Naive thymus-derived CD8-positive, alpha-beta T cell (primary cell): ENCODE results near the gene LIPN. TPM values are rescaled to one million over a fixed set of nuclear protein-coding genes. Genes with fewer than 3 reads are reported as not detected.

ENCODE experiments used
- ATAC-seq, 2 donors: fragments of 150-1000 bp; cut with Tn5 transposase in 1 of 2; sonication (Bioruptor Pico), chemical (Tn5 transposase) in 1 of 2; 1 replicate in 1 of 2; 2 replicates in 1 of 2; pipeline ENCODE4 v1.10.0; 2021; ENCODE audit warnings: mild to moderate bottlenecking in 2 of 2, moderate library complexity in 2 of 2
- POLR2A ChIA-PET: fragments of 350-600 bp; sonication (Branson Sonifier 250); formaldehyde crosslinking; loops from one replicate; lab custom pipeline; 2021; ENCODE audit warnings: antibody characterized with exemption; lab: Charles Lee
- DNase-seq, 10 donors: peaks; one replicate each; pipeline versions ENCODE4 v3.0.0 to v3.0.0-alpha.2; 2020 to 2022
- H3K27ac Mint-ChIP-seq, 10 donors: one replicate each; pipeline ENCODE4 v1.8.0; 2020 to 2022; ENCODE audit warnings: mild to moderate bottlenecking in 10 of 10, mixed read lengths in 10 of 10, moderate library complexity in 4 of 10, inconsistent platforms in 1 of 10
- H3K27me3 Mint-ChIP-seq, 5 donors: one replicate each; pipeline ENCODE4 v1.8.0; 2021 to 2022; ENCODE audit warnings: mixed read lengths in 5 of 5
- H3K36me3 Mint-ChIP-seq, 3 donors: one replicate each; pipeline ENCODE4 v1.8.0; 2020 to 2022; ENCODE audit warnings: mixed read lengths in 3 of 3, mild to moderate bottlenecking in 2 of 3, inconsistent platforms in 1 of 3
- H3K4me1 Mint-ChIP-seq, 4 donors: one replicate each; pipeline ENCODE4 v1.8.0; 2021 to 2022; ENCODE audit warnings: mixed read lengths in 4 of 4
- H3K4me3 Mint-ChIP-seq, 10 donors: one replicate each; pipeline ENCODE4 v1.8.0; 2020 to 2022; ENCODE audit warnings: mild to moderate bottlenecking in 10 of 10, mixed read lengths in 10 of 10, moderate library complexity in 6 of 10, inconsistent platforms in 1 of 10
- H3K9me3 Mint-ChIP-seq, 9 donors: one replicate each; pipeline ENCODE4 v1.8.0; 2020 to 2022; ENCODE audit warnings: mixed read lengths in 9 of 9, mild to moderate bottlenecking in 3 of 9, inconsistent platforms in 1 of 9, moderate library complexity in 1 of 9
- polyA plus RNA-seq, 3 donors: library from polyadenylated mRNA; unstranded; fragments of 300-500 nt; fragmentation: Illumina TruSeq; gene quantifications; one replicate each; pipeline ENCODE4 v1.2.3, GENCODE V29; 2021
- total RNA-seq, 8 experiments: library from RNA in 2 of 8; stranded (reverse) in 2 of 8; gene quantifications; one replicate each; pipeline ENCODE4 v1.2.3 and lab custom pipeline; 2021 to 2026

LIPN gene
- total and polyA plus RNA-seq, 5 experiments from 2014 or later: not detected

DNA sequence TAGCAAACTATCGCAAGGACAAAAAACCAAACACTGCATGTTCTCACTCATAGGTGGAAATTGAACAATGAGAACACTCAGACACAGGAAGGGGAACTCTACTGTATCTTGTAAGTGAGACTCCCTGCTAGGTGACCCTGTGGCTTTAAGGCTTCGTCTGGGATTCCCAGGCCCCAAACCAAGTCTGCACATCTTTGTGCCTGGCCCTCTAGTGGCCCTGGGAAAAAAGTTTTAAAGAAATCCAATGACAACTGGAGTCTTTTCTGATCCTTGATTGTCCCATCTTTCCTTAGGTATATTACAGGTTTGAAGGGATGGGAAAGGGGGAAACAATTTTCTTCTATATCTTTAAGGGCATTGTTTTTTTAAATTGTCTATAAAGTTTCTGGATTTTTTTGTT is 32.1 kb downstream of the LIPN start:
- Mint-ChIP-seq H3K4me3 (no peak overlapping the region), H3K27me3 (no peaks in the 10 kb centered on the region), H3K9me3 (no peaks in the 10 kb centered on the region), H3K4me1 (peaks cover 0 to 23% (median 8%) of the 10 kb centered on the region in 4 donors), H3K36me3 (no peaks in the 10 kb centered on the region), H3K27ac (no peak overlapping the region)
- DNase-seq: peak in 1 of 10 donors; percentile 1
- POLR2A ChIA-PET: no interaction called here
- ATAC-seq: no peak

DNA sequence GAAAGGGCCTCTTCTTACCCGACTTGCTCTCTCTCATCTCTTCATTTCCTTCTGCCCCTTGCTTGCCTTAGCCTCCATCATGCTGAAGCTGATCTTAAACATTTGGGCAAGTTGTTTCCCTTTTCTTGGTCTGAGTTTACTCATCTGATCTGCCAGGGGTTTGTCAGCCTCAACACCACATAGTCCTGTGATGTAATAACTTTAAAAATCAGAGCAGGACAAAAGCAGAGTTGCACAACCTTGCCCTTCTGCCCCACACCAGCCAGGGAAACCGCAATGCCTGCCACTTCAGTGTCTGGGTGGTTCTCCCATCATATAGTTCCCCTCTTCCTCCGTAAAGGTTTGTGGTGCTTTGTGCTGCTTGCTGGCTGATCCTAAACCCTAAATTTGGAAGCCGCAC is 32.8 kb downstream of the LIPN start:
- Mint-ChIP-seq H3K27ac (no peak overlapping the region), H3K4me1 (peaks cover 0 to 23% (median 8%) of the 10 kb centered on the region in 4 donors), H3K4me3 (peak overlapping the region in 1 of 10 donors; percentile 5), H3K27me3 (no peaks in the 10 kb centered on the region), H3K9me3 (no peaks in the 10 kb centered on the region), H3K36me3 (no peaks in the 10 kb centered on the region)
- POLR2A ChIA-PET: no interaction called here
- DNase-seq (peak in 1 of 10 donors; percentile 5), ATAC-seq (no peak)

DNA sequence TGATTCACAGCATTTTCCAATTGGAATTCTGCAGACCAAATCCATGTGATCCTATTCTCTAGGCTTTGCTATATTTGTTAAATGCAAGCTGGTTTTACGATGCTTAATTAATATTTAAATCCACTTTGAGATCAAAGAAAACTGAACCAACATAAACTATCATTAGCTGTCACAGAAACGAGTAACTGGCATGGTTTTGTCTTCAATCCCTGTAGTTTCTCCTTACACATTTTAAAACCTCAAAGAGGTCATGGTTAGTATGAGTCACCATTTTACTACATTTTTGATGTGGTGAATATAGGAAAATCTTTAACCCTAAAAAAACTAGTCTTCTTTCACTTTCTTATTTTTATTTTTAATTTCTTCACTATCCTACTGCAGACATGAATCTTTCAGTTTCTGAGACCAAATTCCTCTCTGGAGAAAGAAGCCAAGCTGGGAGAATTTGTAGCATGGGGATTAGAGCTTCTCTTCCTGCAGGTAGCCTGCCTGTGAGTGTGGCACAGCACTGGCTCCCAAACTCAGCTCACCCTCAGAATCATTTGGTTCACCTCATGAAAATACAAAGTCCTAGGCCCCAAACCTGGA is 34.0 kb downstream of the LIPN start:
- no peak overlapping the region for H3K4me3 Mint-ChIP-seq
- H3K27ac Mint-ChIP-seq: no peak overlapping the region
- H3K4me1 Mint-ChIP-seq: peaks cover 0 to 23% (median 8%) of the 10 kb centered on the region in 4 donors
- H3K27me3 Mint-ChIP-seq: no peaks in the 10 kb centered on the region
- no peaks in the 10 kb centered on the region for H3K36me3 Mint-ChIP-seq
- POLR2A ChIA-PET: no interaction called here
- no peaks in the 10 kb centered on the region for H3K9me3 Mint-ChIP-seq
- ATAC-seq (peak in 1 of 2 donors; percentile 57), DNase-seq (peak in 1 of 10 donors; percentile 15)

DNA sequence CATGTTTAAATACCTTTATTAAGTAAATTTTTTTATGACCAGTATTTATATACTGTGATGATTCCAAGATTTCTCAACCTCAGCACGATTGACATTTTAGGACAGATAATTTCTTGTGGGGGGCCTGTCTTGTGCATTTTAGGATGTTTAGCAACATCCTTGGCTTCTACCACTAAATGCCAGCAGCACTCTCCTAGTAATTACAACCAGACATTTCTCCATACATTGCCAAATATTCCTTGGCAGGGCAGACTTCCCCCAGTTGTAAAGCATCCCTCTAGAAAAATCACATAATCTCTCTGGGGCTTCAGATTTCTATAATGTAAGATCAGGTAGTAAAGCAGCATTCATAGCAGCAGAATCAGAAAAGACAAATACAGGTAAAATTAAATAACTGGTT is 34.9 kb downstream of the LIPN start:
- no peak overlapping the region for H3K4me3 Mint-ChIP-seq
- no peaks in the 10 kb centered on the region for H3K9me3 Mint-ChIP-seq
- H3K4me1 Mint-ChIP-seq: peaks cover 0 to 23% (median 8%) of the 10 kb centered on the region in 4 donors
- H3K27ac Mint-ChIP-seq: no peak overlapping the region
- ATAC-seq (no peak), DNase-seq (no peak)
- POLR2A ChIA-PET: no interaction called here
- no peaks in the 10 kb centered on the region for H3K27me3 Mint-ChIP-seq
- no peaks in the 10 kb centered on the region for H3K36me3 Mint-ChIP-seq

DNA sequence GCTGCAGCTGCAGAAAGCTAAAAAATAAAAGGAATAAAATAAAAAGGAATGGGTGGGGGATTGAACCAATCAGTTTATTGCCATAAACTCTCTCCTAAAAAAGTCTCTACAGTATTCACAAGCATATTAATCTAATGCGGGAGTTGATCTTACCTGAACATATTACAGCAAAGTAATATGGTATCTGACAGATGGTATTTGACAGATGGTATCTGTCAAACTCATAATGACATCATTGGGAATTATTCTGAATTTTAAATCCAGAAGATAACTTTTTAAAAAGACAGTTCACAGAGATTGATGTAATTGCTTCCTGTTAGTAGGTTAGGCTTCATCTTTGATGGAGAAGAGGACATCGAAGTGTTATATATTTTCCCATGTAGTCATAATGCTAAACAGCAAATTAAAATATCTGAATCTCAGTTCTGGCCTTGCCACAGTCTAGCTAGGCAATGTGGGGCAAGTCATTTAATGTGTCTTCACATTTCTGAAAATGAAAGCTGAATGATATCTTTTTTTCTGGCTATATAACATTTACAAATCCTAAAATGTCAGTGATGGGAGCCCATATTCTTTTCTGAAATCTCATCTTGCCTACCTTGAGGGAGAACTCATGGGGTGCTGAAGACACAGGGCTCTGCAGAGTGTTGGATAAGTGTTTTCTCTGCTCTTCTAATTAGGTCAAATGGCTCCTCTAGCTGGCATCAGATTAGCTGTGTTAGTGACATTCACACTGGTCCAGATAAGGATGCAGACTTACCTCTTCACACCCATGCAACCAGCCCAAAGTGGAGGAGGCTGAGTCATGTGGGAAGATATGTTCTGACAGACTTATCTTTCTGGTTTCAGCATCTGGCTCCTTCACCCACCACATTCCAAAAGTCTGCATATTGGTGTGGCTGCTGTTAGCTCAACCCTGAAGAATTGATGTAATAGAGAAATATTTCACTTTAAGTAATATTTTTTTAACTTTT is 40.6 kb downstream of the LIPN start:
- DNase-seq (no peak), ATAC-seq (no peak)

DNA sequence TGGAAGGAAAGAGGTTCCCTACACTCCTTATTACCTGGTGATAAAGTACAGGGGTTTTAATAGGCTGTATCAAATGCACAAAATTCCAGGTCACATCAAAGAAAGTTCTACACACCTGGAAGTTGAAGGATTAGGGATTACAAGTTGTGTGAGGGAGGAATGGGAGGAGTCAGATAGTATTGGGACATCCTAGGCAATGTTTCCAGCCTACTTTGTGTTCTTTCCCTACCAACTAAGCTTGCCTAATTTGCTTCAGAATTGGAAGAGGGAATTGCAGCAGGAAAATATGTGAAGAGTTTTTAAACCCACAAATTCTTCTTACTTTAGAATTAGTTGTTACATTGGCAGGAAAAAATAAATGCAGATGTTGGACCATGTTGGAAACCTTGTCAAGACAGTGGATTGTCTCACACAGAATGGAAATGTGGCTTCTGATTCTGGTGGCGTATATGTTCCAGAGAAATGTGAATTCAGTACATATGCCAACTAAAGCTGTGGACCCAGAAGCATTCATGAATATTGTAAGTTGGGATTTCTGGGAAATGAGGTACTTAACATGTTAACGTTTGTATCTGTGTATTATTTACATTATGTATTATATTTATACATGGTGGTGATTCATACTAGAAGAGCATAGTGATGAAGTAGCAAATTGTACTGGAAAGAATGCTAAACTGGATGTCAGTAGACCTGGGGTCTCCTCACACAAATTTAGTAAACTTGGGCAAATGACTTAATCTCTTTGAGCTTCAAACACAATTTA is 42.9 kb downstream of the LIPN start, which contains the start of gene LIPM:
Gene LIPM, plus strand, starts transcription at position 208 of the 763 bp plus-strand sequence. Its CDS starts 167 bp downstream, at position 375.
- no peak for DNase-seq
- peaks cover 0 to 4% (median 0%) of the 10 kb centered on the region in 5 donors for H3K27me3 Mint-ChIP-seq
- ATAC-seq: no peak
- no peaks in the 10 kb centered on the region for H3K4me1 Mint-ChIP-seq
- no peak within 1 kb of the TSS for H3K27ac Mint-ChIP-seq
- no peaks in the 10 kb centered on the region for H3K9me3 Mint-ChIP-seq
- POLR2A ChIA-PET: no interaction called here
- H3K36me3 Mint-ChIP-seq: no peaks in the 10 kb centered on the region
- no peak within 1 kb of the TSS for H3K4me3 Mint-ChIP-seq

More for the DNA sequence above, 40.6 kb downstream of the LIPN start:
- no peak overlapping the region for H3K27ac Mint-ChIP-seq
- no peaks in the 10 kb centered on the region for H3K9me3 Mint-ChIP-seq
- H3K27me3 Mint-ChIP-seq: peaks cover 0 to 4% (median 0%) of the 10 kb centered on the region in 5 donors
- no peak overlapping the region for H3K4me3 Mint-ChIP-seq
- H3K36me3 Mint-ChIP-seq: no peaks in the 10 kb centered on the region
- H3K4me1 Mint-ChIP-seq: no peaks in the 10 kb centered on the region
- POLR2A ChIA-PET: no interaction called here

DNA sequence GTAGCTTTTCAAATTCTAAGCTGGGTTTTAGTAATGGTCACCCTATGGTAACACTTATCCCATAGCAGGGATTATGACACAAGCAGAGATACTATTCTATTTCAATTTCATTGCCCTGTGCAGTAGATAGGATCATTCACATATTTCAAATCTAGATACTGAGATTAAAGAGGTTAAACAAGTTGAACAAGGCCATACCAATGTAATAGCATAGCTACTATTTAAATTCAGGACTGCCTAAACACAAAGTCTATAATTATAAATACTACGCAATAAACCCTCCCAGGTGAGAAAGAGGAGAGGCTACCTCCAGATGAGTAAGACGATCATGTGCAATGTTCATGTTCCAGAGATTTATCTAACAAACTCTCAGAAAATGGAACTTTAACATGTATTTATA is 43.8 kb downstream of the LIPN start:
- no peaks in the 10 kb centered on the region for H3K36me3 Mint-ChIP-seq
- H3K27me3 Mint-ChIP-seq: peaks cover 0 to 4% (median 0%) of the 10 kb centered on the region in 5 donors
- H3K27ac Mint-ChIP-seq: no peak overlapping the region
- DNase-seq: no peak
- no peak overlapping the region for H3K4me3 Mint-ChIP-seq
- no peaks in the 10 kb centered on the region for H3K9me3 Mint-ChIP-seq
- POLR2A ChIA-PET: no interaction called here
- no peak for ATAC-seq
- H3K4me1 Mint-ChIP-seq: no peaks in the 10 kb centered on the region

DNA sequence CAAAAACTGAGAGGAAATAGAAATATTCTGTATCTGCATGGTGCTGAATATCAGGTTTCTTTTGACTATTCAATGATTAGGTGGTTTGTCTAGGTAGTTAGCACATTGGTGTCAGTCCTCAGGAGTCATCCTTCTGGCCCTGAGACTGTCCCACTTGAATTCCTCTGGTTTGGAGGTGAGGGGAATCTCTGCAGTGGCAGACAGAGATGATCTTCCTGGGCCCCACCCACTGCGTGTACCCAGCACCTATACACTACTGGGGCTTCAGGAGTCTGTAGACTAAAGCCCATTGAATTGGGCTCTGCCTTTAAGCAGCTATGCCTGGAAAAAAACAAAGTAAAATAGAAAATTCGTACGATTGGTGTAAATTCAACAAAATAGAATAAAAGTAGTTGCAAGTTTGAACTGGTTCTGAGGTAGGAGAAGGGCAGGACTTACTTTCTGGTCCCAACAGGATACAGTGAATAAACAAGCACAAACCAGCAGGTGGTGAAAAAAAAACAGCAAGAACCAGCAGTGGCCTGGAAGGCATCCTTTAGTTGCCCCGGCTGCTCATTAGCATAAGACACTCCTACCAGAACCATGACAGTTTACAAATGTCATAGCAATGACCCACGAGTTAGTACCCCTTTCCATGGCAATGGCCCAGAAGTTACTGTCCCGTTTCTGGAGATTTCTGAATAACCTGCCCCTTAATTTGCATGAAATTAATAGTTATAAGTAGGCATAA is 44.4 kb downstream of the LIPN start:
- peaks cover 0 to 4% (median 0%) of the 10 kb centered on the region in 5 donors for H3K27me3 Mint-ChIP-seq
- POLR2A ChIA-PET: interaction anchor here (0.7 kb wide), 1 partner anchor 222 kb away, joined by 3 read pairs; no protein-coding TSS in a partner anchor
- DNase-seq (no peak), ATAC-seq (no peak)
- H3K4me1 Mint-ChIP-seq: no peaks in the 10 kb centered on the region
- H3K27ac Mint-ChIP-seq: no peak overlapping the region
- no peaks in the 10 kb centered on the region for H3K9me3 Mint-ChIP-seq
- H3K36me3 Mint-ChIP-seq: no peaks in the 10 kb centered on the region
- H3K4me3 Mint-ChIP-seq: no peak overlapping the region

DNA sequence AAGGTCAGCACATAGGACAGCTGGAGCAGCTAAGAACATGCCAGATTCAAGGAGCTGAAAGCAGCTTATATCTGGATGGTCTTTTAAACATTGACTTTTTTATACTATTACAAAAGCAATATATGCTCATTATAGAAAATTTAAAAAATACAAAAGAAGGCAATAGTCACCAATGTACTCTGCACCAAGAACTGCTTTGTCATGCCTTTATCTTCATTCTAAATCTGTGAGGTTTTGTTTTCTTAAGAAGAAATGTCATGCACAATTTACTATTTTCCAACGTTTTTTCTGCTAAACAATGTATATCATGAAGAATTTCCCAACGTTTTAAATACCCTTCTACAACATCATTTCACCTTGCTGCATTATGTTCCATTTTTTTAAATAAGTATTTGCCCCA is 45.5 kb downstream of the LIPN start:
- Mint-ChIP-seq H3K36me3 (no peaks in the 10 kb centered on the region), H3K9me3 (no peaks in the 10 kb centered on the region), H3K4me3 (no peak overlapping the region), H3K27ac (no peak overlapping the region), H3K4me1 (peaks cover 3 to 5% (median 4%) of the 10 kb centered on the region in 4 donors), H3K27me3 (peaks cover 0 to 4% (median 0%) of the 10 kb centered on the region in 5 donors)
- POLR2A ChIA-PET: no interaction called here
- ATAC-seq: no peak
- no peak for DNase-seq

DNA sequence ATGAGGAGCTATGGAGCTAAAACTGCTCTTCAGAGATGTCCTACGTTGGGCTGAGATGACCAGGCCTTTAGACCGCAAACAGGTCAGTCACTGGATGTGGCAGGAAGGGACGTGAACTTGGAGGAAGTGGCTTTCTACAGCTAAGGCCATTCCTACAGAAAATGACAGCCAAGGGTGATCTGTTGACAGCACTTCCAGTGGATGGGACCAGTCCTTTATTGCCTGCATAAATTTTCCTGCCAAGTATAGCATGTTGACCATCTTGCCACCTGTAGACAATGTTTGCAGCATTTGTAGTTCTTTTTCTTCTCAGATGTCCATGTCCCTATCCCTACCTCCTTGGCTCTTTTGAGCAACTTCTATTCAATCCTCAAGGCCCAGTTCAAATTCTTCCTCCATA is 46.1 kb downstream of the LIPN start:
- POLR2A ChIA-PET: no interaction called here
- no peak for DNase-seq
- Mint-ChIP-seq H3K27ac (no peak overlapping the region), H3K4me3 (no peak overlapping the region), H3K27me3 (peaks cover 0 to 4% (median 0%) of the 10 kb centered on the region in 5 donors), H3K36me3 (no peaks in the 10 kb centered on the region), H3K4me1 (peaks cover 4 to 8% (median 4%) of the 10 kb centered on the region in 4 donors), H3K9me3 (no peaks in the 10 kb centered on the region)
- ATAC-seq: no peak

DNA sequence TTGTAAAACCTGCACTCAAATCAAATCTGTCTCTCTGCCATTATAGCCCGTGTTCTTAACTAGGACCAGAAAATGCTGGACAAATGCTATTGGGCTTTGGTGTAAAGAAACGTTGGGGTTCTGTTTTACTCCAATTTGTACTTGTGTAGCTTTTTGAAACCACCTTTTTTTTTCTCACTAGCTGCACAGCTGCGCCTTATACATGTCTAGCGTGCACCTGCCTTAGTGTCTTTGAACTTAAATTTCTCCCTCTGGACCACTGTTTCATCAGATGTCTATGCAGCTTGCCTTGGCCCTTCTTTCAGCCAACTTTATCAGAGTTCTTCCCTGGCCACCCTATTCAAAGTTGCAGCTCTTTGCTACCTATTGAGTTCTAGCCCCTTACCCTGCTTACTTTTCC is 49.8 kb downstream of the LIPN start:
- H3K36me3 Mint-ChIP-seq: no peaks in the 10 kb centered on the region
- H3K4me3 Mint-ChIP-seq: no peak overlapping the region
- POLR2A ChIA-PET: interaction anchor here (1.1 to 2.2 kb wide), 2 partner anchors 19 to 70 kb away, joined by 3 to 7 read pairs; partner anchors contain the start of gene STAMBPL1
- no peak overlapping the region for H3K27ac Mint-ChIP-seq
- ATAC-seq (no peak), DNase-seq (no peak)
- peaks cover 4 to 8% (median 6%) of the 10 kb centered on the region in 4 donors for H3K4me1 Mint-ChIP-seq
- H3K27me3 Mint-ChIP-seq: no peaks in the 10 kb centered on the region
- no peaks in the 10 kb centered on the region for H3K9me3 Mint-ChIP-seq
